ENCODE results near the gene CEACAM20. TPM values are rescaled to one million over a fixed set of nuclear protein-coding genes. Genes with fewer than 3 reads are reported as not detected.

CEACAM20 gene
- polyA plus RNA-seq, 3 donors = not detected

DNA sequence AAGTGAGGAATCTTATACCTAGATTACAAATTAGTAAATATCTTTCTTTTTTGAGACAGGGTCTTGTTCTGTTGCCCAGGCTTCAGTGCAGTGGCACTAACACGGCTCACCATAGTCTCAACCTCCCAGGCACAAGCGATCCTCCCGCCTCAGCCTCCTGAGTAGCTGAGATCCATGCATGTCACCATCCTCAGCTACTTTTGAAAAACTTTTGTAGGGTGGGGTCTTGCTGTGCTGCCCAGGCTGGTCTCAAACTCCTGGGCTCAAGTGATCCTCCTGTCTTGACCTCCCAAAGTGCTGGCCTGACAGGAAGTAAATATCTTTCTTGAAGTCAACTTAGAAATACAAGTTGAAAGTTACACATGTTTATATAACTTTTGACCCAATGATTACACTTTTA lies 20.0 kb upstream of the CEACAM20 start:
- H3K4me3 Mint-ChIP-seq = no peak overlapping the region
- no peak for DNase-seq
- no peak overlapping the region for H3K27ac Mint-ChIP-seq
- Histone ChIP-seq H3K36me3 (replicated peaks in 1 of 2; ENCODE audit: control insufficient read depth in 1 of 2, insufficient read depth in 2 of 2, low read length in 2 of 2) (no peaks in the 10 kb centered on the region), H3K9ac (ENCODE audit: insufficient read depth, low read length, poor library complexity, severe bottlenecking) (no peak overlapping the region), H3K27ac (ENCODE audit: low read depth in 1 of 2, low read length in 2 of 2) (no peak overlapping the region), H3K4me3 (replicated peaks in 1 of 3; ENCODE audit: low read depth in 2 of 3, low read length in 3 of 3) (no peak overlapping the region), H3K4me1 (ENCODE audit: control insufficient read depth in 1 of 2, insufficient read depth in 2 of 2, low read length in 2 of 2) (no peaks in the 10 kb centered on the region), H2AFZ (ENCODE audit: insufficient read depth, low read depth, low read length, poor library complexity, severe bottlenecking) (no peak overlapping the region), H4K20me1 (ENCODE audit: insufficient read depth, low read length) (no peaks in the 10 kb centered on the region), H3K27me3 (ENCODE audit: control insufficient read depth in 2 of 2, insufficient read depth in 2 of 2, low read length in 2 of 2) (peaks cover 0 to 2% of the 10 kb centered on the region in 2 donors), H3K79me2 (ENCODE audit: insufficient read depth, low read length) (no peaks in the 10 kb centered on the region), H3K9me3 (replicated peaks in 1 of 2; ENCODE audit: control insufficient read depth in 1 of 2, insufficient read depth in 1 of 2, low read length in 2 of 2) (no peaks in the 10 kb centered on the region), H3K4me2 (replicated peaks; ENCODE audit: extremely low read depth, low read length, poor library complexity, severe bottlenecking) (no peak overlapping the region)
- H3K36me3 Mint-ChIP-seq = no peaks in the 10 kb centered on the region
- intact Hi-C loops (cut with micrococcal nuclease) = no loop called here
- H3K27me3 Mint-ChIP-seq (ENCODE audit: low read depth in 3 of 3) = peaks cover 0 to 13% (median 6%) of the 10 kb centered on the region in 3 donors
- H3K4me1 Mint-ChIP-seq = no peaks in the 10 kb centered on the region
- WGBS (ENCODE audit: insufficient coverage) = no CpG with 5 or more reads among the region's 3 CpGs
- H3K9me3 Mint-ChIP-seq = peaks cover 0 to 13% (median 3%) of the 10 kb centered on the region in 7 donors
- TF ChIP-seq, protein P1, sequence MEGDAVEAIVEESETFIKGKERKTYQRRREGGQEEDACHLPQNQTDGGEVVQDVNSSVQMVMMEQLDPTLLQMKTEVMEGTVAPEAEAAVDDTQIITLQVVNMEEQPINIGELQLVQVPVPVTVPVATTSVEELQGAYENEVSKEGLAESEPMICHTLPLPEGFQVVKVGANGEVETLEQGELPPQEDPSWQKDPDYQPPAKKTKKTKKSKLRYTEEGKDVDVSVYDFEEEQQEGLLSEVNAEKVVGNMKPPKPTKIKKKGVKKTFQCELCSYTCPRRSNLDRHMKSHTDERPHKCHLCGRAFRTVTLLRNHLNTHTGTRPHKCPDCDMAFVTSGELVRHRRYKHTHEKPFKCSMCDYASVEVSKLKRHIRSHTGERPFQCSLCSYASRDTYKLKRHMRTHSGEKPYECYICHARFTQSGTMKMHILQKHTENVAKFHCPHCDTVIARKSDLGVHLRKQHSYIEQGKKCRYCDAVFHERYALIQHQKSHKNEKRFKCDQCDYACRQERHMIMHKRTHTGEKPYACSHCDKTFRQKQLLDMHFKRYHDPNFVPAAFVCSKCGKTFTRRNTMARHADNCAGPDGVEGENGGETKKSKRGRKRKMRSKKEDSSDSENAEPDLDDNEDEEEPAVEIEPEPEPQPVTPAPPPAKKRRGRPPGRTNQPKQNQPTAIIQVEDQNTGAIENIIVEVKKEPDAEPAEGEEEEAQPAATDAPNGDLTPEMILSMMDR (IDR thresholded peaks at IDR 0.05) = no peak

DNA sequence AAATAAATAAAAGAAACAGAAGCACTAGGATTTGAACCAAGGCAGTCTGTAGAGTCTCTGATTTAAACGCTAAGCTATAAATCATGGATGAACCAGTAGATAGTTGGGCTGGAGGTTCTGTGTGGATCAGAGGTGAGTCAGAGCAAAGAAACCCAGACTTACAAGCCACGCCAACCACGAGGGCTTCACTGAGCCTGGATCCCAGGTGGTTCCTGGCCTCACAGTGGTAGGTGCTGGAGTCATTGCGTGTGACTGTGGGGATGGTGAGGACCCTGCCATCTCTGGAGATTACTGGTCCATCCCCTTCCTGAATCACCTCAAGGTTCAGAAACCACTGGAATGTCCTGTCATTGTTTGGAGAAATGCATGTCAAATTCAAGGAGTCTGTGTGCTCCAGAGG lies 19.3 kb upstream of the CEACAM20 start:
- peaks cover 0 to 2% of the 10 kb centered on the region in 2 donors for H3K27me3 ChIP-seq (ENCODE audit: control insufficient read depth in 2 of 2, insufficient read depth in 2 of 2, low read length in 2 of 2)
- Mint-ChIP-seq H3K27me3 (ENCODE audit: low read depth in 3 of 3) (peaks cover 0 to 10% (median 7%) of the 10 kb centered on the region in 3 donors), H3K9me3 (peaks cover 0 to 18% (median 3%) of the 10 kb centered on the region in 7 donors), H3K27ac (no peak overlapping the region), H3K4me3 (no peak overlapping the region), H3K36me3 (no peaks in the 10 kb centered on the region), H3K4me1 (no peaks in the 10 kb centered on the region)
- no peak for DNase-seq
- intact Hi-C loops (cut with micrococcal nuclease) = no loop called here
- H3K9me3 ChIP-seq (replicated peaks in 1 of 2; ENCODE audit: control insufficient read depth in 1 of 2, insufficient read depth in 1 of 2, low read length in 2 of 2) = no peaks in the 10 kb centered on the region
- no peaks in the 10 kb centered on the region for H3K4me1 ChIP-seq (ENCODE audit: control insufficient read depth in 1 of 2, insufficient read depth in 2 of 2, low read length in 2 of 2)
- no peak overlapping the region for H3K4me3 ChIP-seq (replicated peaks in 1 of 3; ENCODE audit: low read depth in 2 of 3, low read length in 3 of 3)
- no peak overlapping the region for H2AFZ ChIP-seq (ENCODE audit: insufficient read depth, low read depth, low read length, poor library complexity, severe bottlenecking)
- no peaks in the 10 kb centered on the region for H3K79me2 ChIP-seq (ENCODE audit: insufficient read depth, low read length)
- H3K27ac ChIP-seq (ENCODE audit: low read depth in 1 of 2, low read length in 2 of 2) = no peak overlapping the region
- no peak overlapping the region for H3K9ac ChIP-seq (ENCODE audit: insufficient read depth, low read length, poor library complexity, severe bottlenecking)
- TF ChIP-seq, protein P1 (IDR thresholded peaks at IDR 0.05) = no peak
- WGBS (ENCODE audit: insufficient coverage) = no CpG with 5 or more reads among the region's 4 CpGs
- H4K20me1 ChIP-seq (ENCODE audit: insufficient read depth, low read length) = no peaks in the 10 kb centered on the region
- no peak overlapping the region for H3K4me2 ChIP-seq (replicated peaks; ENCODE audit: extremely low read depth, low read length, poor library complexity, severe bottlenecking)
- no peaks in the 10 kb centered on the region for H3K36me3 ChIP-seq (replicated peaks in 1 of 2; ENCODE audit: control insufficient read depth in 1 of 2, insufficient read depth in 2 of 2, low read length in 2 of 2)
